Measurements from ENCODE around the gene MEIS2.

Gene MEIS2

GRCh38 chr15:37070686-37071085 lies 29.7 kb downstream of the MEIS2 start:
- DNase-seq = no peak

GRCh38 chr15:37061996-37062395 lies 38.4 kb downstream of the MEIS2 start:
- no peak for DNase-seq

GRCh38 chr15:37059086-37059485 lies 41.3 kb downstream of the MEIS2 start:
- no peak for DNase-seq

- DNase-seq = no peak
Measured at GRCh38 chr15:37058316-37058985, 41.9 kb downstream of the MEIS2 start.

- DNase-seq = no peak
Measured at GRCh38 chr15:37057831-37058230, 42.5 kb downstream of the MEIS2 start.

- DNase-seq = no peak
Measured at GRCh38 chr15:37057256-37057655, 43.1 kb downstream of the MEIS2 start.

GRCh38 chr15:37056177-37057121 lies 43.9 kb downstream of the MEIS2 start:
- peak; percentile 16 for DNase-seq

GRCh38 chr15:37055481-37055880 lies 44.9 kb downstream of the MEIS2 start:
- no peak for DNase-seq

GRCh38 chr15:37054336-37054735 lies 46.0 kb downstream of the MEIS2 start:
- no peak for DNase-seq

- DNase-seq = no peak
Measured at GRCh38 chr15:37053166-37053565, 47.2 kb downstream of the MEIS2 start.

GRCh38 chr15:37050345-37050744 lies 50.0 kb downstream of the MEIS2 start:
- DNase-seq = no peak

- DNase-seq = no peak
Measured at GRCh38 chr15:37046876-37047614, 53.3 kb downstream of the MEIS2 start.

GRCh38 chr15:37045859-37046740 lies 54.2 kb downstream of the MEIS2 start:
- no peak for DNase-seq

GRCh38 chr15:37044915-37045648 lies 55.3 kb downstream of the MEIS2 start:
- no peak for DNase-seq

GRCh38 chr15:37041836-37042235 lies 58.5 kb downstream of the MEIS2 start:
- DNase-seq = no peak

- no peak for DNase-seq
Measured at GRCh38 chr15:37041042-37041441, 59.3 kb downstream of the MEIS2 start.

- DNase-seq = no peak
Measured at GRCh38 chr15:37040072-37040742, 60.1 kb downstream of the MEIS2 start.

- DNase-seq = no peak
Measured at GRCh38 chr15:37038716-37039106, 61.6 kb downstream of the MEIS2 start.

- no peak for DNase-seq
Measured at GRCh38 chr15:37037850-37038715, 62.3 kb downstream of the MEIS2 start.

GRCh38 chr15:37037071-37037655 lies 63.2 kb downstream of the MEIS2 start:
- no peak for DNase-seq

Measured in NCI-H1694 (cell line).